Measurements from ENCODE around the gene CACNA1C. TPM values are rescaled to one million over a fixed set of nuclear protein-coding genes. Genes with fewer than 3 reads are reported as not detected.

CACNA1C gene
- total and polyA plus RNA-seq, 8 donors, result 0.31 to 55.8 (median 7.2) TPM

DNA sequence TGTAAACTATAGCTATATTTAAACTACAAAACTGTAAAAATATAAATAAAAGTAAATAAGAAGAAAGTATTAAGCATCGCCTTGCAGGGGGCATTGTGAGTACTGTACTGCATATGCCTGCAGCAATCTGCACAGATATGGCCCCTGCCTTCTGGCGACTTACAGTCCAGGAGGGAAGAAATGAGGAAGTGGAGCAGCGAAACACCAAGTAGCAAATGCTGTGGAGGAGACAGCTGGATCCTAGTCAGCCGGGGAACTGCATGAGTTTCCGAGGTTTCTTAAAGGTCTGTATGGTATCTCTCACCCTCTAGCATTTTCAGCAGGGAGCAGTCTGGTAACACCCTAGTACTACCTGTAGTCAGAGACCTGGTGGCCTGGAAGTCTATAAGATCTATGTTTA is 256.9 kb downstream of the CACNA1C start:
- Histone ChIP-seq H3K36me3 (no peaks in the 10 kb centered on the region), H3K9me3 (peaks cover 0 to 4% (median 0%) of the 10 kb centered on the region in 4 donors), H3K27me3 (no peaks in the 10 kb centered on the region), H3K4me1 (peaks cover 0 to 24% (median 10%) of the 10 kb centered on the region in 4 donors), H3K4me3 (no peak overlapping the region), H3K27ac (peak overlapping the region in 1 of 5 donors; percentile 57)
- intact Hi-C loops (cut with DNase I; ENCODE audit: low total_unique reads), result no loop called here
- no peak for DNase-seq
- WGBS, 5 donors, result 73 to 81% (median 77%) methylated on average over 5 of the region's 5 CpGs
- TF ChIP-seq POLR2AphosphoS5 (IDR thresholded peaks at IDR 0.05) (no peak), POLR2A (IDR thresholded peaks at IDR 0.05) (no peak), EP300 (IDR thresholded peaks at IDR 0.05) (no peak), CTCF (IDR thresholded peaks at IDR 0.05) (no peak)

GRCh38 chr12:2311020-2311778 is 258.4 kb downstream of the CACNA1C start:
- peaks cover 0 to 21% (median 10%) of the 10 kb centered on the region in 4 donors for H3K4me1 ChIP-seq
- peak overlapping the region in 2 of 5 donors; percentile 25 to 57 for H3K27ac ChIP-seq
- intact Hi-C loops (cut with DNase I; ENCODE audit: low total_unique reads), result no loop called here
- H3K9me3 ChIP-seq, result peaks cover 0 to 4% (median 0%) of the 10 kb centered on the region in 4 donors
- no peaks in the 10 kb centered on the region for H3K36me3 ChIP-seq
- DNase-seq, result no peak
- H3K27me3 ChIP-seq, result no peaks in the 10 kb centered on the region
- WGBS, 5 donors, result 63 to 72% (median 69%) methylated on average over 15 of the region's 15 CpGs
- no peak overlapping the region for H3K4me3 ChIP-seq
- TF ChIP-seq POLR2A (IDR thresholded peaks at IDR 0.05), result no peak
- TF ChIP-seq POLR2AphosphoS5 (IDR thresholded peaks at IDR 0.05), result no peak
- TF ChIP-seq EP300 (IDR thresholded peaks at IDR 0.05), result peak; percentile 37
- TF ChIP-seq CTCF (IDR thresholded peaks at IDR 0.05), result no peak

GRCh38 chr12:2312175-2312574 is 259.4 kb downstream of the CACNA1C start:
- Histone ChIP-seq H3K36me3 (no peaks in the 10 kb centered on the region), H3K27me3 (no peaks in the 10 kb centered on the region), H3K9me3 (peaks cover 0 to 4% (median 0%) of the 10 kb centered on the region in 4 donors), H3K4me1 (peaks cover 0 to 17% (median 8%) of the 10 kb centered on the region in 4 donors), H3K4me3 (no peak overlapping the region), H3K27ac (peak overlapping the region in 1 of 5 donors; percentile 57)
- TF ChIP-seq CTCF (IDR thresholded peaks at IDR 0.05), result no peak
- no peak for TF ChIP-seq POLR2AphosphoS5 (IDR thresholded peaks at IDR 0.05)
- TF ChIP-seq EP300 (IDR thresholded peaks at IDR 0.05), result no peak
- no peak for TF ChIP-seq POLR2A (IDR thresholded peaks at IDR 0.05)
- DNase-seq, result no peak
- WGBS, 5 donors, result 77 to 88% (median 83%) methylated on average over 7 of the region's 7 CpGs
- intact Hi-C loops (cut with DNase I; ENCODE audit: low total_unique reads), result no loop called here

DNA sequence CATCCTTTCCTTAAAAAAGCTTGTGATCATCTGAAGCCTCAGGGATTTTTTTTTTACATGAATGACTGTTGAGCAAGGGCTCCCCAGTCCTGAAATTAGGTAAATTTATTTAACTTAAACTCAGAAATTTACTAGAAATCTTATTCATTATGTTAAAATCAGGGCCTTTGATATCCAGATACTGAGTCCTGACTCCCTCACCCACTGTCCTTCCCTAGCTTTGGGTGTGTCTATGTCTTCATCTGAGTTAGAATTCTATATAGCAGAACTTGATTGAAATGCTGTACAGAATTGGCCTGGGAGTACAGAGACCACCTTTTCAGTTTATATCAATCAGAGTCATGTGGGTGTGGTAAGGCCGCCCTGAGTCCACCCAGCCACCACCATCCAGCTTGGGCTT is 260.0 kb downstream of the CACNA1C start:
- H3K27me3 ChIP-seq, result no peaks in the 10 kb centered on the region
- H3K27ac ChIP-seq, result no peak overlapping the region
- no peak for TF ChIP-seq EP300 (IDR thresholded peaks at IDR 0.05)
- TF ChIP-seq CTCF (IDR thresholded peaks at IDR 0.05), result no peak
- no peak for TF ChIP-seq POLR2A (IDR thresholded peaks at IDR 0.05)
- no peak for TF ChIP-seq POLR2AphosphoS5 (IDR thresholded peaks at IDR 0.05)
- no peak for DNase-seq
- intact Hi-C loops (cut with DNase I; ENCODE audit: low total_unique reads), result no loop called here
- H3K4me1 ChIP-seq, result peaks cover 0 to 16% (median 7%) of the 10 kb centered on the region in 4 donors
- WGBS, 5 donors, result 67 to 100% (median 91%) methylated on average over 1 of the region's 1 CpG
- no peaks in the 10 kb centered on the region for H3K36me3 ChIP-seq
- H3K4me3 ChIP-seq, result no peak overlapping the region
- peaks cover 0 to 4% (median 0%) of the 10 kb centered on the region in 4 donors for H3K9me3 ChIP-seq
